K562 (cell line): ENCODE measurements around the gene LRRC8C. TPM values are rescaled to one million over a fixed set of nuclear protein-coding genes. Genes with fewer than 3 reads are reported as not detected.

Source experiments
- ATAC-seq: fragments of 200-7000 bp; cut with Tn5 transposase; 3 replicates; pipeline ENCODE4 v1.9.1; 2020; ENCODE audit warnings: moderate library complexity
- BruUV-seq: library from RNA; stranded (reverse); fragments of 400-500 nt; replicated peaks from 2 replicates; lab custom pipeline; 2021; lab: Mats Ljungman, UMichigan
- CTCF ChIA-PET: fragments of 300-600 bp; formaldehyde crosslinking; extraction: SDS; loops from one replicate; lab custom pipeline; 2021; ENCODE audit warnings: low intra/inter-chr PET ratio; lab: Yijun Ruan, JAX
- POLR2A ChIA-PET: fragments of 300-600, 350-650 bp; sonication (Branson Sonifier 250); formaldehyde crosslinking; extraction: SDS; loops from one replicate; lab custom pipeline; 2021; ENCODE audit warnings: antibody characterized with exemption, inconsistent platforms; lab: Yijun Ruan, JAX
- DNase-seq, 4 experiments: peaks; one replicate each; pipeline versions ENCODE4 v3.0.0 to v3.0.0-alpha.2; 2011 to 2018; ENCODE audit warnings: low spot score in 3 of 4, mixed read lengths in 3 of 4; ENCODE audit errors: extremely low read depth in 1 of 4
- FAIRE-seq: peaks from 2 replicates; lab custom pipeline; 2011; peaks lifted over from hg19 to GRCh38; lab: Jason Lieb, UNC
- H2AFZ ChIP-seq: 2 replicates; pipeline ENCODE4 v1.6.0; 2011; ENCODE audit warnings: low read depth, low read length, control low read depth, inconsistent platforms
- H3K27ac ChIP-seq: fragments of 200-600 bp; 3 replicates; pipeline ENCODE4 v1.8.0; 2011; ENCODE audit warnings: low read depth, mild to moderate bottlenecking, control low read depth, inconsistent platforms, low read length, moderate library complexity, mixed read lengths; ENCODE audit errors: extremely low read depth
- H3K27me3 ChIP-seq, 2 experiments: fragments of 300-600 bp in 1 of 2; 2 replicates in 1 of 2; 3 replicates in 1 of 2; pipeline versions ENCODE4 v1.6.0 to v1.8.0; 2011; ENCODE audit warnings: inconsistent platforms in 2 of 2, low read length in 2 of 2, mild to moderate bottlenecking in 1 of 2, mixed read lengths in 1 of 2, moderate library complexity in 1 of 2; ENCODE audit not compliant: control insufficient read depth in 2 of 2, insufficient read depth in 2 of 2
- H3K36me3 ChIP-seq: fragments of 300-600 bp; 3 replicates; pipeline ENCODE4 v1.8.0; 2011; ENCODE audit warnings: mild to moderate bottlenecking, low read length, inconsistent platforms; ENCODE audit not compliant: control insufficient read depth, insufficient read depth
- H3K4me1 ChIP-seq, 2 experiments: fragments of 200-600 bp in 1 of 2; replicated peaks in 1 of 2; 2 replicates in 1 of 2; 3 replicates in 1 of 2; pipeline versions ENCODE4 v1.5.1 to v1.8.0; 2011; ENCODE audit warnings: inconsistent platforms in 2 of 2, low read length in 2 of 2, mild to moderate bottlenecking in 1 of 2, mixed read lengths in 1 of 2, moderate library complexity in 1 of 2; ENCODE audit not compliant: control insufficient read depth in 2 of 2, insufficient read depth in 2 of 2
- H3K4me2 ChIP-seq: 2 replicates; pipeline ENCODE4 v1.6.1; 2011; ENCODE audit warnings: low read length, control low read depth, inconsistent platforms, mixed read lengths; ENCODE audit not compliant: insufficient read depth
- H3K4me3 ChIP-seq: fragments of 200-600 bp; sonication (generic), shearing (Covaris generic); 2 replicates; pipeline ENCODE4 v1.5.1; 2016; ENCODE audit warnings: control low read depth, inconsistent platforms
- H3K79me2 ChIP-seq: fragments of 200-600 bp; 3 replicates; pipeline ENCODE4 v1.8.0; 2011; ENCODE audit warnings: low read length, inconsistent platforms; ENCODE audit not compliant: control insufficient read depth, insufficient read depth
- H3K9ac ChIP-seq, 2 experiments: 2 replicates each; pipeline versions ENCODE4 v1.6.0 to v1.6.1; 2011; ENCODE audit warnings: low read depth in 2 of 2, low read length in 2 of 2, control low read depth in 1 of 2, inconsistent platforms in 1 of 2, mild to moderate bottlenecking in 1 of 2, mixed read lengths in 1 of 2; ENCODE audit not compliant: insufficient read depth in 1 of 2
- H3K9me1 ChIP-seq: one replicate; pipeline ENCODE4 v1.6.0; 2011; ENCODE audit warnings: inconsistent platforms, mild to moderate bottlenecking, low read length, moderate library complexity; ENCODE audit not compliant: control insufficient read depth, insufficient read depth
- H3K9me3 ChIP-seq: replicated peaks from 2 replicates; pipeline ENCODE4 v1.5.1; 2011; ENCODE audit warnings: low read depth, low read length, inconsistent platforms; ENCODE audit not compliant: control insufficient read depth, insufficient read depth
- H4K20me1 ChIP-seq: replicated peaks from 2 replicates; pipeline ENCODE4 v1.6.1; 2011; ENCODE audit warnings: low read length, inconsistent platforms, mixed read lengths; ENCODE audit not compliant: control insufficient read depth, insufficient read depth
- CBFA2T2 ChIP-seq: fragments of 450-650 bp; conservative IDR thresholded peaks from 2 replicates; pipeline ENCODE4 v1.6.1; 2017; ENCODE audit warnings: mild to moderate bottlenecking
- FOSL1 ChIP-seq: fragments of 200-800 bp; sonication (Bioruptor generic); conservative IDR thresholded peaks from 2 replicates; pipeline ENCODE4 v1.6.1; 2016; ENCODE audit warnings: missing genetic modification characterization, missing compliant biosample characterization
- HDAC3 ChIP-seq: fragments of 450-650 bp; IDR thresholded peaks from 2 replicates; pipeline ENCODE4 v1.6.1; 2018; ENCODE audit warnings: borderline replicate concordance, mild to moderate bottlenecking, moderate library complexity; ENCODE audit not compliant: partially characterized antibody
- RAD51 ChIP-seq: fragments of 450-650 bp; IDR thresholded peaks from 2 replicates; pipeline ENCODE4 v1.7.1; 2016; ENCODE audit warnings: low read depth, mild to moderate bottlenecking, borderline replicate concordance
- TEAD1 ChIP-seq, 2 experiments: fragments of 450-650 bp in 1 of 2; sonication (generic) in 1 of 2; formaldehyde crosslinking; IDR thresholded peaks; 2 replicates each; pipeline versions ENCODE4 v1.4.0 to v1.8.0; 2020 to 2022; ENCODE audit warnings: mild to moderate bottlenecking in 2 of 2, missing genetic modification reagents in 1 of 2
- TOE1 ChIP-seq, 2 experiments: fragments of 450-650 bp in 1 of 2; sonication (generic) in 1 of 2; formaldehyde crosslinking in 1 of 2; IDR thresholded peaks; 2 replicates each; pipeline versions ENCODE4 v1.7.1 to v1.8.0; 2016 to 2022; ENCODE audit warnings: borderline replicate concordance in 2 of 2, mild to moderate bottlenecking in 2 of 2, antibody characterized with exemption in 1 of 2, inconsistent platforms in 1 of 2, low read depth in 1 of 2, missing genetic modification reagents in 1 of 2, moderate library complexity in 1 of 2
- ZNF707 ChIP-seq: fragments of 250-450 bp; sonication (Bioruptor Pico); conservative IDR thresholded peaks from 2 replicates; pipeline ENCODE4 v1.8.0; 2022; ENCODE audit warnings: inconsistent platforms, mild to moderate bottlenecking, moderate library complexity
- WGBS: fragments of 100-300 bp; shearing (Covaris generic); methylation state at CpG from one replicate; pipeline ENCODE4 v1.1.6; 2016; ENCODE audit warnings: low coverage, mixed read lengths; ENCODE audit not compliant: insufficient coverage; ENCODE audit errors: missing lambda C conversion rate; 5-methylcytosine and 5-hydroxymethylcytosine counted together
- in situ Hi-C: fragments of 300-500 bp; cut with MboI; formaldehyde crosslinking; loops from 4 replicates; pipeline ENCODE4 v1.15.0; 2018; ENCODE audit warnings: inconsistent platforms, mixed read lengths
- intact Hi-C: fragments of 100-400 bp; cut with micrococcal nuclease; formaldehyde crosslinking; loops from 2 replicates; pipeline ENCODE4 v1.14.2; 2022
- polyA plus RNA-seq, 8 experiments: library from polyadenylated mRNA; depleted of rRNA in 4 of 8; stranded (reverse) in 5 of 8; unstranded in 3 of 8; fragments of >200 nt; fragmentation: Nextera tagmentation in 2 of 8; fragmentation: Illumina TruSeq in 1 of 8; extraction: Ambion mirVana in 2 of 8; extraction: Trizol in 1 of 8; gene quantifications; 2 replicates each; pipeline versions ENCODE4 v1.2.1 to v1.2.3, GENCODE V29; 2011 to 2014; ENCODE audit warnings: inconsistent platforms in 1 of 8, missing spikeins in 1 of 8
- total RNA-seq, 7 experiments: library from RNA; depleted of rRNA in 6 of 7; stranded (reverse); fragments of >200 nt in 6 of 7; fragmentation: Illumina TruSeq in 2 of 7; extraction: Trizol in 2 of 7; gene quantifications; 2 replicates each; pipeline versions ENCODE4 v1.2.1 to v1.2.3, GENCODE V29; 2011 to 2021; ENCODE audit warnings: low replicate concordance in 1 of 7
- TF ChIP-seq, protein P1 (sequence below): sonication (generic); formaldehyde crosslinking; IDR thresholded peaks from 2 replicates; pipeline ENCODE4 v1.5.0; 2020; ENCODE audit warnings: missing genetic modification reagents
- TF ChIP-seq, protein P2 (sequence below): fragments of 450-650 bp; formaldehyde crosslinking; IDR thresholded peaks from 2 replicates; pipeline ENCODE4 v1.4.0; 2020; ENCODE audit warnings: mild to moderate bottlenecking, mixed read lengths

LRRC8C gene
- total and polyA plus RNA-seq, 9 of the 15 experiments (the other 6 are each of a cell fraction or from before 2014, with no cell fraction given): 1.00 to 12.5 (median 4.5) TPM

DNA sequence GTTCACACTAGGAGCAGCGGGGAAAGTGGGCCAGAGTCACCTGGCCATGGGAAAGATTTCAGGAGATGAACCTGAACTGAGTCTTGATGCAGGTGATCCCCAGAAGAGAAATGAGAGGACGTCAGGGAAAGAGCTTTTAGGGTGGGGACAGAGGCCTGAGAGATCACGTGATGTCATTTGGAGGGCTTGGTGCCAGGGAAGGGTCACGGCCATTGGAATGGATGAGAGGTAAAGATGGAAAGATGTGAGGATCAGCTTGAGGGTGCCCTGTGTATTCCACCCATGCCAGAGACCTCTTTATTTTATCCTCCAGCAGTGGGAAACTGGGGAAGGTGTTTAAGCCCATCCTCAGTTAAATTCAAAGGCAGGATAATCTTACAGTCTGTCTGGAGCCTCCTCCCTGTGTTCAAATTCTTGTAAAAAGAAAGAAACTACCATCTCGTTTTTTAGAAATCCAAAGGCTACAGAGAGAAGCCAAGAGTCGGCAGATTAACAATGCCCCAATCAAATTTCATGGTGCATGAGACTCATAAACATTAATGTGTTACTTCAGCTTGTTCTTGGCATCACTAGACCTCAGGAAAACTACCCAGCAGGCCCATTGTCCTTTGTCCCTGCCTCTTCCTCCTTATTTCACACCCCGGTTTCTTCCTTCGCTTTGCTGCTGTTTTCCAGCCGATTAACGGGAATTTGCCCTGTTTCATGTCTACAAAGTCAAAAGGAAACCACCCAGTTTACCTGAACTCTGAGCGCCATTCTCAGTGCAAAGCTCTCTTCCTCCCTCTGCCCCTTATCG lies 94.8 kb downstream of the LRRC8C start:
- H3K4me1 ChIP-seq: peaks cover 0 to 22% of the 10 kb centered on the region in 2 experiments; a peak in 4 of 5 replicates
- BruUV-seq: no TSS peak
- 40% methylated on average over 12 of the region's 12 CpGs for WGBS
- no peak for TF ChIP-seq FOSL1 (tag)
- TF ChIP-seq TEAD1 (CRISPR knock-in tag; IDR thresholded peaks at IDR 0.05): no peak
- peak; percentile 57; the same call in 1 of the 2 replicates for TF ChIP-seq TOE1 (IDR thresholded peaks at IDR 0.05; ENCODE audit: borderline replicate concordance)
- TF ChIP-seq TOE1 (CRISPR knock-in tag; IDR thresholded peaks at IDR 0.05; ENCODE audit: borderline replicate concordance, low read depth): no peak
- TF ChIP-seq, protein P1, sequence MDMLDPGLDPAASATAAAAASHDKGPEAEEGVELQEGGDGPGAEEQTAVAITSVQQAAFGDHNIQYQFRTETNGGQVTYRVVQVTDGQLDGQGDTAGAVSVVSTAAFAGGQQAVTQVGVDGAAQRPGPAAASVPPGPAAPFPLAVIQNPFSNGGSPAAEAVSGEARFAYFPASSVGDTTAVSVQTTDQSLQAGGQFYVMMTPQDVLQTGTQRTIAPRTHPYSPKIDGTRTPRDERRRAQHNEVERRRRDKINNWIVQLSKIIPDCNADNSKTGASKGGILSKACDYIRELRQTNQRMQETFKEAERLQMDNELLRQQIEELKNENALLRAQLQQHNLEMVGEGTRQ (CRISPR knock-in tag): peak; percentile 31; the same call in 1 of the 2 replicates
- TF ChIP-seq CBFA2T2: 0 out of 2 replicates have a peak, but pooled peaks have one; percentile 16
- TF ChIP-seq RAD51: peak; percentile 55; the same call in 1 of the 2 replicates
- TF ChIP-seq HDAC3: no peak
- TF ChIP-seq, protein P2, sequence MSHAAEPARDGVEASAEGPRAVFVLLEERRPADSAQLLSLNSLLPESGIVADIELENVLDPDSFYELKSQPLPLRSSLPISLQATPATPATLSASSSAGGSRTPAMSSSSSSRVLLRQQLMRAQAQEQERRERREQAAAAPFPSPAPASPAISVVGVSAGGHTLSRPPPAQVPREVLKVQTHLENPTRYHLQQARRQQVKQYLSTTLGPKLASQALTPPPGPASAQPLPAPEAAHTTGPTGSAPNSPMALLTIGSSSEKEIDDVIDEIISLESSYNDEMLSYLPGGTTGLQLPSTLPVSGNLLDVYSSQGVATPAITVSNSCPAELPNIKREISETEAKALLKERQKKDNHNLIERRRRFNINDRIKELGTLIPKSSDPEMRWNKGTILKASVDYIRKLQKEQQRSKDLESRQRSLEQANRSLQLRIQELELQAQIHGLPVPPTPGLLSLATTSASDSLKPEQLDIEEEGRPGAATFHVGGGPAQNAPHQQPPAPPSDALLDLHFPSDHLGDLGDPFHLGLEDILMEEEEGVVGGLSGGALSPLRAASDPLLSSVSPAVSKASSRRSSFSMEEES: peak; percentile 67
- no peak for TF ChIP-seq ZNF707 (CRISPR knock-in tag)
- no peaks in the 10 kb centered on the region for H3K9me1 ChIP-seq
- H4K20me1 ChIP-seq: no peaks in the 10 kb centered on the region
- H2AFZ ChIP-seq: no peak overlapping the region
- no peak for ATAC-seq
- no peak overlapping the region for H3K9ac ChIP-seq
- FAIRE-seq: no peak
- H3K4me3 ChIP-seq: no peak overlapping the region
- POLR2A ChIA-PET: interaction anchor here (0.5 to 1.9 kb wide), 4 partner anchors 8 to 88 kb away, joined by 3 to 5 read pairs (median 4); no protein-coding TSS in a partner anchor
- no peaks in the 10 kb centered on the region for H3K27me3 ChIP-seq
- no peaks in the 10 kb centered on the region for H3K36me3 ChIP-seq
- in situ Hi-C loops: no loop called here
- no peak overlapping the region for H3K4me2 ChIP-seq
- no peak for DNase-seq
- no peak overlapping the region for H3K27ac ChIP-seq
- intact Hi-C loops: no loop called here
- H3K9me3 ChIP-seq: no peaks in the 10 kb centered on the region
- no peaks in the 10 kb centered on the region for H3K79me2 ChIP-seq
- CTCF ChIA-PET: interaction anchor here (1.2 kb wide), 1 partner anchor 36 kb away, joined by 3 read pairs; no protein-coding TSS in a partner anchor
